Measurements from ENCODE around the gene BRK1. TPM values are rescaled to one million over a fixed set of nuclear protein-coding genes. Genes with fewer than 3 reads are reported as not detected.

BRK1 gene
- total RNA-seq, 4 donors from 2014 or later = 107 to 148 (median 142) TPM

DNA sequence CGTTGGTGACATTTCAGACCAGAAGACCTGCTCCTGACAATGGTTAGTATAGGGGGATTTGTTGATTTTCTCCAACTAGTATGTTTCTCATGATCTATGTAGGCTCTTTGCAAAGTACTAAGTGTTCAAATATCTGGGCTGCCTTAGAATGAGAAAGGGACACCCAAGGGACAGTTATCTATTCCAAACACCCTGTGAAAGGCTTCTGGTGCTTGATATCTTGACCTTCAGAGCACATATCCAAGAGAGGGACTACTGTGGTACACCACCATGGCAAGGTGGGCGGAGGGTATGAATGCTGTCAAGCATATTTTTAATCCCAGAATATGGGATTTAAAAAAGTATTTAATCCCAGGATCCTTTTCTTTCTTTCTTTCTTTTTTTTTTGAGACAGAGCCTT lies 8.6 kb upstream of the BRK1 start:
- H3K4me3 ChIP-seq = no peak overlapping the region
- no peaks in the 10 kb centered on the region for H3K9me3 ChIP-seq
- no peaks in the 10 kb centered on the region for H3K36me3 ChIP-seq
- intact Hi-C loops (cut with DNase I) = no loop called here
- H3K27me3 ChIP-seq = peaks cover 0 to 8% (median 0%) of the 10 kb centered on the region in 4 donors
- no peak for DNase-seq (ENCODE audit: extremely low spot score)
- 92% methylated on average over 2 of the region's 2 CpGs for WGBS
- no peaks in the 10 kb centered on the region for H3K4me1 ChIP-seq
- H3K27ac ChIP-seq (replicated peaks in 1 of 4) = no peak overlapping the region
- TF ChIP-seq, protein P1, sequence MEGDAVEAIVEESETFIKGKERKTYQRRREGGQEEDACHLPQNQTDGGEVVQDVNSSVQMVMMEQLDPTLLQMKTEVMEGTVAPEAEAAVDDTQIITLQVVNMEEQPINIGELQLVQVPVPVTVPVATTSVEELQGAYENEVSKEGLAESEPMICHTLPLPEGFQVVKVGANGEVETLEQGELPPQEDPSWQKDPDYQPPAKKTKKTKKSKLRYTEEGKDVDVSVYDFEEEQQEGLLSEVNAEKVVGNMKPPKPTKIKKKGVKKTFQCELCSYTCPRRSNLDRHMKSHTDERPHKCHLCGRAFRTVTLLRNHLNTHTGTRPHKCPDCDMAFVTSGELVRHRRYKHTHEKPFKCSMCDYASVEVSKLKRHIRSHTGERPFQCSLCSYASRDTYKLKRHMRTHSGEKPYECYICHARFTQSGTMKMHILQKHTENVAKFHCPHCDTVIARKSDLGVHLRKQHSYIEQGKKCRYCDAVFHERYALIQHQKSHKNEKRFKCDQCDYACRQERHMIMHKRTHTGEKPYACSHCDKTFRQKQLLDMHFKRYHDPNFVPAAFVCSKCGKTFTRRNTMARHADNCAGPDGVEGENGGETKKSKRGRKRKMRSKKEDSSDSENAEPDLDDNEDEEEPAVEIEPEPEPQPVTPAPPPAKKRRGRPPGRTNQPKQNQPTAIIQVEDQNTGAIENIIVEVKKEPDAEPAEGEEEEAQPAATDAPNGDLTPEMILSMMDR (IDR thresholded peaks at IDR 0.05) = no peak
- TF ChIP-seq EP300 (IDR thresholded peaks at IDR 0.05) = no peak
- no peak for TF ChIP-seq POLR2A (IDR thresholded peaks at IDR 0.05; ENCODE audit: low read depth)
- no peak for TF ChIP-seq POLR2AphosphoS5 (IDR thresholded peaks at IDR 0.05)

- Histone ChIP-seq H3K9me3 (no peaks in the 10 kb centered on the region), H3K4me1 (no peaks in the 10 kb centered on the region), H3K36me3 (no peaks in the 10 kb centered on the region), H3K27ac (replicated peaks in 1 of 4) (no peak within 1 kb of the TSS), H3K27me3 (peaks cover 0 to 8% (median 0%) of the 10 kb centered on the region in 4 donors), H3K4me3 (no peak within 1 kb of the TSS)
- no peak for DNase-seq (ENCODE audit: extremely low spot score)
- no peak for TF ChIP-seq POLR2A (IDR thresholded peaks at IDR 0.05; ENCODE audit: low read depth)
- TF ChIP-seq, protein P1 (IDR thresholded peaks at IDR 0.05) = no peak
- TF ChIP-seq EP300 (IDR thresholded peaks at IDR 0.05) = no peak
- no peak for TF ChIP-seq POLR2AphosphoS5 (IDR thresholded peaks at IDR 0.05)
- 53% methylated on average over 21 of the region's 28 CpGs for WGBS
- intact Hi-C loops (cut with DNase I) = no loop called here
Observed at GRCh38 chr3:10108091-10108490, 7.4 kb upstream of the BRK1 start, which contains the start of gene FANCD2OS. Gene FANCD2OS, minus strand, starts transcription at chr3:10108255. Its CDS starts 3,481 bp downstream, at chr3:10104774.

GRCh38 chr3:10116138-10116460 lies 624 bp downstream of the BRK1 start:
- intact Hi-C loops (cut with DNase I) = loop anchor here (5.0 to 10.0 kb wide), 2 partner anchors 89 to 161 kb away; partner anchors contain the start of genes FANCD2 and PRRT3
- WGBS = under 1% methylated on average over 10 of the region's 10 CpGs
- peaks cover 0 to 26% (median 0%) of the 10 kb centered on the region in 4 donors for H3K36me3 ChIP-seq
- no peak for DNase-seq (ENCODE audit: extremely low spot score)
- no peaks in the 10 kb centered on the region for H3K27me3 ChIP-seq
- peak overlapping the region; percentile 84 to 89 (median 88) for H3K4me3 ChIP-seq
- H3K4me1 ChIP-seq = peaks cover 25 to 50% (median 39%) of the 10 kb centered on the region in 4 donors
- H3K27ac ChIP-seq (replicated peaks in 1 of 4) = peak overlapping the region; percentile 83 to 89 (median 86)
- TF ChIP-seq POLR2AphosphoS5 (IDR thresholded peaks at IDR 0.05) (no peak), POLR2A (IDR thresholded peaks at IDR 0.05; ENCODE audit: low read depth) (no peak), EP300 (IDR thresholded peaks at IDR 0.05) (no peak)
- TF ChIP-seq, protein P1 (IDR thresholded peaks at IDR 0.05) = no peak
- H3K9me3 ChIP-seq = no peaks in the 10 kb centered on the region

DNA sequence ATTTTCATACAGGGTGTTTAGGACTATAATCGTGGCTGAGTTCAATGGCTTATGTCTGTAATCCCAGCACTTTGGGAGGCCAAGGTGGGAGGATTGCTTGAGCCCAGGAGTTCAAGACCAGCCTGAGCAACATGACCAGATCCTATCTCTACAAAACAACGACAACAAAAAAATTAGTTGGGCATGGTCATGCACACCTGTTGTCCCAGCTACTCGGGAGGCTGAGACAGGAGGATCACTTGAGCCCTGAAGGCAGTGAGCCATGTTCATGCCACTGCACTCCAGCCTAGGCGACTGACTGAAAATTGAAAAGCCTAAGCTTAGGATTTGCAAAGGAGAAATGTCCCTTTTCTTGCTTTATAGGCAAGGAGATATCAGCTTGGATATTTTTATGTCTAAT lies 1.5 kb downstream of the BRK1 start:
- WGBS = 91% methylated on average over 4 of the region's 4 CpGs
- no peak for DNase-seq (ENCODE audit: extremely low spot score)
- Histone ChIP-seq H3K4me3 (peak overlapping the region; percentile 84 to 89 (median 88)), H3K27me3 (no peaks in the 10 kb centered on the region), H3K36me3 (peaks cover 0 to 34% (median 0%) of the 10 kb centered on the region in 4 donors), H3K27ac (replicated peaks in 1 of 4) (no peak overlapping the region), H3K9me3 (no peaks in the 10 kb centered on the region), H3K4me1 (peaks cover 25 to 50% (median 39%) of the 10 kb centered on the region in 4 donors)
- TF ChIP-seq POLR2A (IDR thresholded peaks at IDR 0.05; ENCODE audit: low read depth) (no peak), EP300 (IDR thresholded peaks at IDR 0.05) (no peak), POLR2AphosphoS5 (IDR thresholded peaks at IDR 0.05) (no peak)
- intact Hi-C loops (cut with DNase I) = loop anchor here (5.0 to 10.0 kb wide), 2 partner anchors 90 to 162 kb away; partner anchors contain the start of genes FANCD2 and PRRT3

GRCh38 chr3:10119376-10119775 lies 3.9 kb downstream of the BRK1 start:
- WGBS = 70% methylated on average over 4 of the region's 4 CpGs
- no peak overlapping the region for H3K4me3 ChIP-seq
- peaks cover 0 to 39% (median 0%) of the 10 kb centered on the region in 4 donors for H3K36me3 ChIP-seq
- TF ChIP-seq EP300 (IDR thresholded peaks at IDR 0.05) (no peak), POLR2A (IDR thresholded peaks at IDR 0.05; ENCODE audit: low read depth) (no peak), POLR2AphosphoS5 (IDR thresholded peaks at IDR 0.05) (no peak)
- H3K9me3 ChIP-seq = no peaks in the 10 kb centered on the region
- H3K27me3 ChIP-seq = no peaks in the 10 kb centered on the region
- intact Hi-C loops (cut with DNase I) = loop anchor here (5.0 to 10.0 kb wide), 2 partner anchors 92 to 165 kb away; partner anchors contain the start of genes FANCD2 and PRRT3
- no peak overlapping the region for H3K27ac ChIP-seq (replicated peaks in 1 of 4)
- DNase-seq (ENCODE audit: extremely low spot score) = no peak
- H3K4me1 ChIP-seq = peaks cover 25 to 50% (median 39%) of the 10 kb centered on the region in 4 donors

All from esophagus muscularis mucosa (tissue), 4 donors.